Activated gamma-delta T cell treated with Interleukin-2 at 50 U/mL for 16 hours (primary cell): Measurements from ENCODE around the gene RAB20.

ENCODE experiments used
- DNase-seq: peaks from one replicate; pipeline ENCODE4 v3.0.0-alpha.2; 2020

The RAB20 gene

DNA sequence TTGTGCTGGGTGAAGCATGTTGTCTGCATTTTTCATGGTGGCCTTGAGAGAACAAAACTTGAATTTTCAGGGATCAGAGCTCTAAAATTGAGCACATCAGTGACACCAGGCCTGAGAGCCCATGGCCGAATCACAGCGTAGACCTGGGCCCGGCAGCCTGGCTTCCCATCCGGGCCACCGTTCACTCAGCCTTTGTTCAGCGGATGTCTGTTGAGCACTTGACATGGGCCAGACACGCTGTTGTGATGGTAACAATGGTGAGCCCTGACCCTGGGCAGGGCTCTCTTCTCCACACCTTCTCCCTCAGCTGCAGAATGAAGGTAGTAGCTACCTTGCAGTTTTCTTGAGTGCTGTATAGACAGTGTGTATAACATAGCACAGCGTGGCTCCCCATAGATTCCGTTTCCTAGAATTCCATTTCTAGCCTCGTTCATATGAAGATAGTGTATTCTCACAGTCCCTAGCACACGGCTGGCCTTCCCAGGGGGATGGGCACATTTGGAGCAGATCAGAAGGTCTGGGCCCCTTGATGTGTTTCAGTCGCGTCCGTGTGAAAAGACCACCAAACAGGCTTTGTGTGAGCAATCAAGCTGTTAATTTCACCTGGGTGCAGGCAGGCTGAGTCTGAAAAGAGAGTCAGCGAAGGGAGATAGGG lies 75.3 kb downstream of the RAB20 start:
- no peak for DNase-seq

DNA sequence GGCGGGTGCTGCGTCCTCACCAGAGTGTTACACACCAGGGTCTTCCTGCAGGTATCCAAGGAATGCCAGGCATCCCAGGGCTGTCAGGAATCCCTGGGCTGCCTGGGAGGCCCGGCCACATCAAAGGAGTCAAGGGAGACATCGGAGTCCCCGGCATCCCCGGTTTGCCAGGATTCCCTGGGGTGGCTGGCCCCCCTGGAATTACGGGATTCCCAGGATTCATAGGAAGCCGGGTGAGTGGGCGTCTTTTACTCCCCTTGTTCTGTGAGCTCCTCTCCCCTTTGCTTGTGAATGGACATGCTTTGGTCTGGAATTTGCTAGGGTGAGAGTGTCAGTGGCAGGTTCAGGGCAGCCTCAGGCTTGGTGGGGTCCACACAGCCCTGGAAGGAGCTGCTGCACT lies 75.9 kb downstream of the RAB20 start:
- no peak for DNase-seq

DNA sequence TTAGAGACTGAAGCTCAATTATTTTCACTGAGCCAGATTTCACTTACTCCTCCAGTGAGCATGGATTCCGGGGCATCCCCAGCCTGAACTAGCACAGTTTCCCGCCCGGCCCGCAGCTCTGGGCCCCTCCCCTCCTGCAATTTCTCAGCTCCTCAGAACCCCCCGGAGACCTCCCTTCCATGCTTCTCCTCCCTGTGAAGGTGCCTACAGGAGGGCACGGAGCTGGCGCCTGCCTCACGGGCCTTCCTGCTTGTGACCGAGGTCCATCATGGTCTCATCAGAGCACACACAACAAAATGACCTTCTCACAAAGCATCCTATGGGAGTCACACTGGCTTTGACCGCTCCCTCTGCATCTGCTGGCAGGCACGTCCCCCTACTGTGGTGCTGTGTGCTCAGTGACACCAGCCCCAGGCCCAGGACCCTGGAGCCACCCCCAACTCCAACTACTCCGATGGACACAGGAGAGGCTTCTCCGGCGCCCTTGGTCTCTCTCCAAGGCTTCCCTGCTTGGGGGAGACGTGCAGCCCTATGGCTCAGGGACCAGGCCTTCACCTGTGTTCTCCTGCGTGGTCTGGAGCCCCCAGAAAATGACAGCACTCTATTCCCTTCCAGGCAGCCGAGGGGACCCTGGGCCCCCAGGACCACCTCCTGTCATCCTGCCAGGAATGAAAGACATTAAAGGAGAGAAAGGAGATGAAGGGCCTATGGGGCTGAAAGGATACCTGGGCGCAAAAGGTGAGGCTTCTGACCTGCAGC lies 77.1 kb downstream of the RAB20 start:
- DNase-seq, result no peak

DNA sequence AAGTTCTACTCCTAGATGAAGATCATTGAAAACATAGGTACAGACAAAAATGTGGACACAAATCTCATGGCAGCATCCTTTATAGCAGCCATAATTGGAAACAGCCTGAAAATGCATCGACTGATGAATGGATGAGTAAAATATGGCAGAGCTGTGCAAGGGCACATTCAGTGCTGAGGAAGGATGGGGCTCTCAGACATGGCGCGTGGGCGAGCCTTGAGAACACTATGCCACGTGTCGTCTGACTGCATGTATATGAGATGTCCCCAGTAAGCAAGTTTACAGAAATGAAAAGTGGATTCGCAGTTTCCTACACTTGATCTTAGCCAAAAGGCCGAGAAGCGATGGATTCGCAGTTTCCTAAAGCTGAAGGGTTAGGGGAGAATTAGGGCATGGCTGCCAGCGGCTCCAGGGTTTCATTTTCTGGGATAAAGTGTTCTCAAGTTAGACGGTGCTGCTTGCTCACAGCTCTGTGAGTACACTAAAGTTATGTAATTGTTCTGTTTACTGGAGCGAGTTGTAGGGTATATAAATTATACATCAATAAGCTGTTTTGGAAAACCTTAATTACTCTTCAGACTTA lies 78.0 kb downstream of the RAB20 start:
- DNase-seq, result no peak

DNA sequence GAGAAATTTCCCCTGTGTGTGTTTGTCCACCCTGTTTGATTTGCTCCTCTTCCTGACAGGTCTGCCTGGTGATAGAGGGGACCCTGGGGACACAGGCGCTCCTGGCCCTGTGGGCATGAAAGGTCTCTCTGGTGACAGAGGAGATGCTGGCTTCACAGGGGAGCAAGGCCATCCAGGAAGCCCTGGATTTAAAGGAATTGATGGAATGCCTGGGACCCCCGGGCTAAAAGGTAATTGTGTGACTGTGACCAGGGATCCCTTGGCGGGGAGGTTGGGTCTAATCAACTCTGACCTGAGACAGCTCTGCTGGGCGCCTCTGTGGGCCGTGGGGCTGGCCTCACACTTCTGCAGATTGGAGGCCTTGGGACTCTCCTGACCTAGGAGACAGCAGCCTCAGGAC lies 81.4 kb downstream of the RAB20 start:
- no peak for DNase-seq

DNA sequence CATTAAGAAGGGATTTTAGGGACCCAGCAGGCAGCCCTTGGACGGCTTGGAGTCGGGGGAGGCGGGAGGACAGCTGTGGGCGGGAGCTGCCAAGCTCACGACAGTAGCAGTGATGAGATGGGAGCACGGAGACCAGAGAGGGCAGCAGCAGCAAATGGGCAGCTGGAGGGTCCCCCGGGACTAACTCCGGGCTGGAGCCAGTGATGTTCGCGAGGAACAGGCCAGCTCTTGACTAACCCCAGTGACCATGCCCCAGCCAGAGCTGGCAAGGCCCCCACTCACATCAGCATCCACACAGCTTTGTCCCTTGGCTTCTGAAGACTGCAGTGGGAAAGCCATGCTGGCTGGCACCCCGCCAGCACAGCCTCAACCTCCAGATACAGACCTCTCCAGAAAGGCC lies 81.9 kb downstream of the RAB20 start:
- DNase-seq, result no peak

DNA sequence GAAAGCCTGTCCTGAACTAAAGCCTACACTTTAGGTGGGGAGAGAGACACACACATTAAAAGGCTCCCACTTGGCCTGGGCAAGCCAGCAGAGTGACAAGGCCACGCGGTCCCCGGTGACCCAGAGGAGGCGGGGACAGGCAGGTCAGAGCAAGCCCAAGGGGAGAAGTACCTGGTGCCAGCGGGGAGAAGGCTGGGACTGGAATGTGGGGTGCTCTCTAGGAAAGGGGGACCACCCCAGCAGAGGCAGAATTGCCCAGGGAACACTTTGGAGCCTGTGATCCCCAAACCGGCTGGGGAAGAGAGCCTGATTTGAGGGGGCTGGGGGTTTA lies 82.3 kb downstream of the RAB20 start:
- no peak for DNase-seq

DNA sequence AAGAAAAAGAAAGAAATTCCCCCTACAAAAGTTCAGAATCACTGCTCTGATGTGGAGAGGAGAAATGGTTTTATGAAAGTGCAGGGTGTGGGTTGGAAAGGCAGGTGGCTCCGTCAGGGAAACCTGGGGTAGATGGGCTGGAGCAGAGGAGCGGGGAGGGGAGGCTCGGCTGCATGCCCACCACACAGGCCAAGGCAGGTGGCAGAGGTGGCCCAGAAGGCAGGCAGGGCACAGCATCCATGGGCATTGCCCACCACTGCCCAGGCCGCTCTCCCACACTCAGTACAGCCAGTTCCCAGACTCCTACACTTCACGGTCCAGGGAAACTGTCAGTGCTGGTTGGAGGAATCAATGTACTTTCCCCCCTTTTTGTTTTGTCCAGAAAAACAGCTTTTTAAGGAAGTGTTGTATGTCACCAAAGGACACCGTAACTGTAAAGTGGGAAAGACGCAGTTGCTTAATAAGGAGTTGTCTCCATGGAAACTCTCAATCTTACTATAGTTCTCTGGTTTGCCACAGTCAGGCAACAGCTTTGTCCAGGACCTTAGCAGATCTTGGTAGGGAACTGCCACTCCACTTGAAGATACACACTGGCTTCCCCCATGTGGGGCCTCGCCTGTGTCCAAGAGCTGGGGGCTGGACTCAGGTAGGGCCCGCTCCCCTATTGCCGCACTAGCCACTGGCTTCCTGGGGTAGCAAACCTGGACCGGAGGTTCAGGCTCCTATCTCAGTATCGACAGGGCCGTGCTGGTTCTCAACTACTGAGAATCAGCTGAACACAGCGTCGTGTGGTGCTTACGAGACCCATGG lies 82.9 kb downstream of the RAB20 start:
- DNase-seq, result no peak

DNA sequence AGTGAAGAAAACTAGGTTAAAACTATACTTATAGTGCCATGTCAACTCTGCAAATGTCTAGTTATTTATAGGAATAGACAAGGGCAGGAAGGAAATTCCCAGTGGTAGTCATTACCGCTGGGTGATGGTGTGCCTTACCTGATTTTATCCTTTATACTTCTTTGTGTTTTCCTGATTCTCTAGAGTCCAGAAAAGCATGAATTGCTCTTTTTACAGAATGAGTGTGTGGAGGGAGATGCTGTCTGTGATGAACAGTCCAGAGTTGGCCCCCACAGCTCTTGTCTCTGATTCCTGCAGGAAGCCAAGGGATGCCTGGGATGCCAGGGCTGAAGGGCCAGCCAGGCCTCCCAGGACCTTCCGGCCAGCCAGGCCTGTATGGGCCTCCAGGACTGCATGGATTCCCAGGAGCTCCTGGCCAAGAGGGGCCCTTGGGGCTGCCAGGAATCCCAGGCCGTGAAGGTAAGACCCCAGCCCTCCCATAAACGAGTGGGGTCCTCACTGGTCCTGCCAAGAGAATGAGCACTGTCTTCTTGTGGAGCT lies 83.7 kb downstream of the RAB20 start:
- no peak for DNase-seq

DNA sequence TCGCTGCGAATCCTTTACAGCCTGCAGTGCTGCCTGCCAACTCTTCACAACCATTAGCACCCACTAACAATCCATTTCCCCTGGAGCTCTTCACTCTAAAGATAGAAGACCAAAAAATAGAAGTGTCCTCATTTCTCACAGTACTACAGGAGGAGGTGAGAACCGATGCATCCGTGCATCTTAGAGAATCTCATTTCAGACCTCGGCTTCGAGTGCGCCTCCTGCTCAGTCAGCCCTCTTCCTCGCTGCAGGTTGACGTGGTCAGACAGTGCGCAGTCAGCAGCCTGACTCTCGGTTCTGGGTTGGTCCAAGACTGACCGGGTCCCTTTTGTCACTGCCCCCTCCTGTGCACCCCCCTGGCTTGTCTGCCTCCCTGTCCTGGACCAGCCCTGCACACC lies 85.3 kb downstream of the RAB20 start:
- no peak for DNase-seq

DNA sequence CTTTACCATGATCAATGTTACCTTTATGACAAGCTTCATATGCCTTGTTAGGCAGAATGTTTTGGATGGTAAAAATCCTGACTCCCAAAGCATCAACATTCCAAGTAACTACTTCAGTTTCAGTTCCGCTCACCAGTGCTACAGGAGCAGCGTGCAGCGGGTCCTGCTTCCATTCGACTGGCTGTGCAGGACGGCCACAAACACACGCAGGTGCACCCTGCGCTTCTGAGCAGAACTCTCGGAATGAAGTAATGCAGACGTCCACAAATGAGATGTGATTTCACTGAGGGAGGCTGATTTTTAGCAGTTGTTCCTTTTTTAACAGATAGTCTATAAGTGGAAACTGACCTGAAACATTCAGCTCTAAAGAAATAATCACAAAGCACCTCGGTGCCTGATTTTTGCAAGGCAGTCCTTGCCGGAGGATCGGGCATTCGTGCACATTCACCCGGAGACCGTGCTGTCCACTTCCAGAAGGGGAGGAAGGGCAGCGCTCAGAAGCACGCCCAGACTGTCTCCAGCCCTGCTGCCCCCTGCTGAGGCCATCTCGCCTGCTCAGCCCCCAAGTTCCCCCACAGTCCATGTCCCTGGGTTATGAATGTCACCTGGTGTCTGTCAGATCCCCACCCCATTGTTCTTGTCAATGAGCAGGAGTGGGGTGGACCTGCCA lies 85.8 kb downstream of the RAB20 start:
- no peak for DNase-seq

DNA sequence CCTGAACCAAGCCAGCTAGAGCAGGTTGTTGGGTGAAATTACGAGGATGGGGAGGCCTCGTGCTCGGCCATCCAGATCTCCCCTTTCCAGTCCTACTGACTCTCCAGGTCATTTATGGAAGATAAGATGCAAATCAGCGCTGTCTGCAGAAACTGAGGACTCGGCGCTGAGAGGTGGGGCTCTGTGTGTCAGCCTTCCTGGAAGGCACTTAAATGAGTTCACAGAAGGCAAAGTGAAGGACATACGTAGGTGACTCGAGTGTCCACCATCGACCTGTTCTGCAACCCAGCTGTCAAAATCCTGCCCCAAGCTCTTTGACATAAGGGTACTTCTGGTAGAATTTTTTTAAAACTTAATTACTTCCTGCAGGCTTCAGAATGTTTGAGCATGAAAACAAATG lies 86.4 kb downstream of the RAB20 start:
- no peak for DNase-seq

DNA sequence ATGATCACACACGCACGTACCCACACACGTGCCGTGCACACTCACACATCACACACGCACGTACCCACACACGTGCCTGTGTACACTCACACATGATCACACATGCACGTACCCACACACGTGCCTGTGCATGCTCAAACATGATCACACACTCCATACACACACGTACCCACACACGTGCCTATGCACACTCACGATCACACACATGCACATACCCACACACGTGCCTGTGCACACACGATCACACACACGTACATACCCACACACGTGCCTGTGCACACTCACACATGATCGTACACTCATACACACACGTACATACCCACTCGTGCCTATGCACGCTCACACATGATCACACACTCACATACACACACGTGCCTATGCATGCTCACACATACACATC lies 86.8 kb downstream of the RAB20 start:
- no peak for DNase-seq
